Testis (tissue), 5 donors: ENCODE measurements around the gene AGTR2. TPM values are rescaled to one million over a fixed set of nuclear protein-coding genes. Genes with fewer than 3 reads are reported as not detected.
"Not testable (repeated sequence)": the region's sequence is repeated elsewhere in the genome, so short reads cannot be mapped to it uniquely, and the experiment has no call there.

Experiments used
- DNase-seq: peaks from one replicate; pipeline ENCODE4 v3.0.0-alpha.2; 2019
- H3K27ac ChIP-seq, 2 donors: fragments of 200-600 bp; sonication (generic); one replicate each; pipeline ENCODE4 v1.5.1; 2019
- H3K27me3 ChIP-seq: fragments of 200-600 bp; sonication (generic); one replicate; pipeline ENCODE4 v1.5.1; 2019
- H3K36me3 ChIP-seq: fragments of 200-600 bp; sonication (generic); one replicate; pipeline ENCODE4 v1.5.1; 2017; ENCODE audit warnings: low read depth; ENCODE audit errors: missing control alignments
- H3K4me1 ChIP-seq: fragments of 200-600 bp; sonication (generic); one replicate; pipeline ENCODE4 v1.5.1; 2019
- H3K4me3 ChIP-seq, 2 donors: fragments of 200-600 bp; sonication (generic); one replicate each; pipeline ENCODE4 v1.5.1; 2017 to 2019
- H3K9me3 ChIP-seq: fragments of 200-600 bp; sonication (generic); one replicate; pipeline ENCODE4 v1.5.1; 2017
- POLR2A ChIP-seq: fragments of 450-650 bp; IDR thresholded peaks from one replicate; pipeline ENCODE4 v1.6.1; 2017; ENCODE audit warnings: antibody characterized with exemption, mild to moderate bottlenecking, moderate library complexity
- WGBS, 2 donors: methylation state at CpG; one replicate each; pipeline ENCODE4 v1.1.5; 2018; 5-methylcytosine and 5-hydroxymethylcytosine counted together
- intact Hi-C: fragments of 100-400 bp; cut with DNase I; formaldehyde crosslinking; loops from one replicate; pipeline ENCODE4 v1.15.1; 2023; ENCODE audit warnings: low total_unique reads
- long read RNA-seq, 2 donors: transcript quantifications; one replicate each; lab custom pipeline, GENCODE V29; 2026
- polyA plus RNA-seq: library from polyadenylated mRNA; stranded (reverse); fragments of 350-450 nt; fragmentation: Illumina TruSeq; extraction: RNeasy Lipid Tissue Mini Kit (QIAGEN cat#74804); gene quantifications from one replicate; pipeline ENCODE4 v1.2.3, GENCODE V29; 2014; ENCODE audit warnings: low read depth, low replicate concordance; ENCODE audit not compliant: insufficient read depth
- total RNA-seq, 2 donors: library from RNA; depleted of rRNA; stranded (reverse); fragments of >200 nt; gene quantifications; one replicate each; pipeline ENCODE4 v1.2.3, GENCODE V29; 2016
- TF ChIP-seq, protein P1 (sequence below), 3 experiments: fragments of 450-650 bp in 2 of 3; fragments of 200-600 bp in 1 of 3; sonication (generic) in 1 of 3; IDR thresholded peaks; one replicate each; pipeline ENCODE4 v1.5.1; 2016 to 2019; ENCODE audit warnings: antibody characterized with exemption in 3 of 3, mild to moderate bottlenecking in 2 of 3, moderate library complexity in 1 of 3

Gene AGTR2, protein sequence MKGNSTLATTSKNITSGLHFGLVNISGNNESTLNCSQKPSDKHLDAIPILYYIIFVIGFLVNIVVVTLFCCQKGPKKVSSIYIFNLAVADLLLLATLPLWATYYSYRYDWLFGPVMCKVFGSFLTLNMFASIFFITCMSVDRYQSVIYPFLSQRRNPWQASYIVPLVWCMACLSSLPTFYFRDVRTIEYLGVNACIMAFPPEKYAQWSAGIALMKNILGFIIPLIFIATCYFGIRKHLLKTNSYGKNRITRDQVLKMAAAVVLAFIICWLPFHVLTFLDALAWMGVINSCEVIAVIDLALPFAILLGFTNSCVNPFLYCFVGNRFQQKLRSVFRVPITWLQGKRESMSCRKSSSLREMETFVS
- not detected for total RNA-seq
- polyA plus RNA-seq: 0.34 TPM
- long read RNA-seq, donor 1, partial matches to known transcripts: 0 of 2 reads
- long read RNA-seq, donor 1, other reads (novel, unspliced or antisense): 0 of 2 reads
- long read RNA-seq, donor 2: 0 reads

DNA sequence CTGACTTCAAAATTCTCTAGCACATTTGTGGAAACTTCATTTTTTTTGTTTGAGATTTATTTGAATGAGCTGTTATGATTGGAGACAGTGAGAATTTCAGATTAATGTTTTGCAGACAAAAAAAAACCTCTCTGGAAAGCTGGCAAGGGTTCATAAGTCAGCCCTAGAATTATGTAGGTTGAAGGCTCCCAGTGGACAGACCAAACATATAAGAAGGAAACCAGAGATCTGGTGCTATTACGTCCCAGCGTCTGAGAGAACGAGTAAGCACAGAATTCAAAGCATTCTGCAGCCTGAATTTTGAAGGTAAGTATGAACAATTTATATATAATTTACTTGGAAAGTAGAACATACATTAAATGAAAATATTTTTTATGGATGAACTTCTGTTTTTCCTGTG lies at the start of gene AGTR2:
TSS of gene AGTR2 (plus strand) at position 234 of the 400 bp plus-strand sequence. CDS start 1,537 bp downstream, outside the sequence.
- intact Hi-C loops: no loop called here
- DNase-seq: no peak
- Histone ChIP-seq H3K4me1 (no peaks in the 10 kb centered on the region), H3K36me3 (no peaks in the 10 kb centered on the region), H3K27me3 (no peaks in the 10 kb centered on the region), H3K27ac (no peak within 1 kb of the TSS), H3K4me3 (no peak within 1 kb of the TSS), H3K9me3 (no peaks in the 10 kb centered on the region)
- WGBS, 2 donors: 69 to 76% methylated on average over 3 of the region's 3 CpGs
- TF ChIP-seq, protein P1, sequence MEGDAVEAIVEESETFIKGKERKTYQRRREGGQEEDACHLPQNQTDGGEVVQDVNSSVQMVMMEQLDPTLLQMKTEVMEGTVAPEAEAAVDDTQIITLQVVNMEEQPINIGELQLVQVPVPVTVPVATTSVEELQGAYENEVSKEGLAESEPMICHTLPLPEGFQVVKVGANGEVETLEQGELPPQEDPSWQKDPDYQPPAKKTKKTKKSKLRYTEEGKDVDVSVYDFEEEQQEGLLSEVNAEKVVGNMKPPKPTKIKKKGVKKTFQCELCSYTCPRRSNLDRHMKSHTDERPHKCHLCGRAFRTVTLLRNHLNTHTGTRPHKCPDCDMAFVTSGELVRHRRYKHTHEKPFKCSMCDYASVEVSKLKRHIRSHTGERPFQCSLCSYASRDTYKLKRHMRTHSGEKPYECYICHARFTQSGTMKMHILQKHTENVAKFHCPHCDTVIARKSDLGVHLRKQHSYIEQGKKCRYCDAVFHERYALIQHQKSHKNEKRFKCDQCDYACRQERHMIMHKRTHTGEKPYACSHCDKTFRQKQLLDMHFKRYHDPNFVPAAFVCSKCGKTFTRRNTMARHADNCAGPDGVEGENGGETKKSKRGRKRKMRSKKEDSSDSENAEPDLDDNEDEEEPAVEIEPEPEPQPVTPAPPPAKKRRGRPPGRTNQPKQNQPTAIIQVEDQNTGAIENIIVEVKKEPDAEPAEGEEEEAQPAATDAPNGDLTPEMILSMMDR (IDR thresholded peaks at IDR 0.05): no peak
- TF ChIP-seq POLR2A: no peak

DNA sequence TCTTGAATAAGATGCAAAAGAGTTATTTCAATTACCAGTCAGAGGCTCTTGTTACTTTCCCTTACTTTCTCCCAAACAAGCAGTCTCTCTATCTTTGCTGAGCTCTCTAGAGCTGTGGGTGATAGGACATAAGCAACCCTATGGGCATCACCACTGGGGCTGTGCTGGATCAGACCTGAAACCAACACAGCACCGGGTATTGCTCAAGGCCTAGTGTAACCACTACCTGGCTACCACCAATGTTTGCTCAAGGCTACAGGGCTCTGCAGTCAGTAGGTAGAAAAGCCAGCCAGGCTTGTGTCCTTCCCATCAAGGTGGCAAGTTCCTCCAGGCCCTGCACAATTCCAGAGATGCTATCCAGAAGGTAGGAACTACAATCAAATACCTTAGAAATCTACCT lies 35.3 kb upstream of the AGTR2 start:
- Histone ChIP-seq H3K4me3 (no peak overlapping the region), H3K4me1 (no peaks in the 10 kb centered on the region), H3K27ac (no peak overlapping the region), H3K9me3 (no peaks in the 10 kb centered on the region), H3K27me3 (no peaks in the 10 kb centered on the region), H3K36me3 (no peaks in the 10 kb centered on the region)
- no peak for TF ChIP-seq POLR2A
- TF ChIP-seq, protein P1 (IDR thresholded peaks at IDR 0.05): no peak
- no peak for DNase-seq
- WGBS, 2 donors: 60 to 67% methylated on average over 1 of the region's 1 CpG
- intact Hi-C loops: no loop called here

DNA sequence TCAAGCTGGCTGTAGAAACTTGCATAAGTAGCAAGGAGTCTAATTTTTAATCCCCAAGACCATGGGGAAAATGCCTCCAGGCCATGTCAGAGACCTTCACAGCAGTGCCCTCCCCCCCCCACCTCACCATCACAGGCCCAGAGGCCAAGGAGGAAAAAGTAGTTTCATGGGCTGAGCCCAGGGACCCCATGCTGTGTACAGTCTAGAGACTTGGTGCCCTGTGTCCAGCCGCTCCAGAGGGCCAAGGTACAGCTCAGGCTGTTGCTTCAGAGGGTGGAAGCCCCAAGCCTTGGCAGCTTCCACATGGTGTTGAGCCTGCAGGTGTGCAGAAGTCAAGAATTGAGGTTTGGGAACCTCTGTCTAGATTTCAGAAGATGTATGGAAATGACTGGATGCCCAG lies 29.3 kb upstream of the AGTR2 start:
- H3K27me3 ChIP-seq, H3K4me1 ChIP-seq, H3K9me3 ChIP-seq, H3K36me3 ChIP-seq, intact Hi-C loops, DNase-seq, H3K4me3 ChIP-seq, H3K27ac ChIP-seq: not testable (repeated sequence)
- 71% methylated on average over 1 of the region's 1 CpG; no CpG with 5 or more reads in 1 of the 2 donors for WGBS, 2 donors

DNA sequence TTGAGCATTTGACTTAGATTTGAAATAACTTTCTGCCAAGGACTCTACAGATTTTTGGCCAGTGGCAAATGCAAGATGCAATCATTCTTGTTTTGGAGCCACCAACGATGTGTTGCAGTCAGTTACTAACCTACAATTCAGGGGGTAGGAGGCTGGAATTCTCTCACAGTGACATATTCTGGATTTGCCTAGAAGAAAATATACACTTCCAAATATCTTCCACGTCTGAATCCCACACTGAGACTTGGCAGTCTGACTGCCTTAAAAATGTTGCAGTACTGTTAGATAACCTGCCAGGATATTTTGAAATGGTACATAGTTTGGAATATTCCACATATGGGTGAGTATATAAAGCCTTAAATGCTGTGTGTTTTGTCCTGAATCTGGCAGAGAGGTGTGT lies 27.6 kb upstream of the AGTR2 start:
- DNase-seq: no peak
- WGBS, 2 donors: 39 to 40% methylated on average over 1 to 2 of the region's 2 CpGs
- Histone ChIP-seq H3K27me3 (no peaks in the 10 kb centered on the region), H3K9me3 (no peaks in the 10 kb centered on the region), H3K27ac (no peak overlapping the region), H3K36me3 (no peaks in the 10 kb centered on the region), H3K4me1 (no peaks in the 10 kb centered on the region), H3K4me3 (no peak overlapping the region)
- intact Hi-C loops: no loop called here
- TF ChIP-seq POLR2A: no peak
- TF ChIP-seq, protein P1 (IDR thresholded peaks at IDR 0.05): no peak

DNA sequence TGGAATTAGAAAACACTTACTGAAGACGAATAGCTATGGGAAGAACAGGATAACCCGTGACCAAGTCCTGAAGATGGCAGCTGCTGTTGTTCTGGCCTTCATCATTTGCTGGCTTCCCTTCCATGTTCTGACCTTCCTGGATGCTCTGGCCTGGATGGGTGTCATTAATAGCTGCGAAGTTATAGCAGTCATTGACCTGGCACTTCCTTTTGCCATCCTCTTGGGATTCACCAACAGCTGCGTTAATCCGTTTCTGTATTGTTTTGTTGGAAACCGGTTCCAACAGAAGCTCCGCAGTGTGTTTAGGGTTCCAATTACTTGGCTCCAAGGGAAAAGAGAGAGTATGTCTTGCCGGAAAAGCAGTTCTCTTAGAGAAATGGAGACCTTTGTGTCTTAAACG lies 2.4 kb downstream of the AGTR2 start:
- no peaks in the 10 kb centered on the region for H3K9me3 ChIP-seq
- no peaks in the 10 kb centered on the region for H3K27me3 ChIP-seq
- no peak for TF ChIP-seq POLR2A
- TF ChIP-seq, protein P1 (IDR thresholded peaks at IDR 0.05): no peak
- no peak overlapping the region for H3K4me3 ChIP-seq
- intact Hi-C loops: no loop called here
- H3K36me3 ChIP-seq: no peaks in the 10 kb centered on the region
- no peaks in the 10 kb centered on the region for H3K4me1 ChIP-seq
- WGBS, 2 donors: 20 to 22% methylated on average over 9 of the region's 9 CpGs
- peak; percentile 9 for DNase-seq
- no peak overlapping the region for H3K27ac ChIP-seq
